ENCODE results near the gene NDUFB7.
A peak's percentile ranks its signal among the peaks of the same experiment; 100 is the strongest.

GRCh38 chr19:14556662-14557188, 15.1 kb downstream of the NDUFB7 start:
- TF ChIP-seq, protein P1, sequence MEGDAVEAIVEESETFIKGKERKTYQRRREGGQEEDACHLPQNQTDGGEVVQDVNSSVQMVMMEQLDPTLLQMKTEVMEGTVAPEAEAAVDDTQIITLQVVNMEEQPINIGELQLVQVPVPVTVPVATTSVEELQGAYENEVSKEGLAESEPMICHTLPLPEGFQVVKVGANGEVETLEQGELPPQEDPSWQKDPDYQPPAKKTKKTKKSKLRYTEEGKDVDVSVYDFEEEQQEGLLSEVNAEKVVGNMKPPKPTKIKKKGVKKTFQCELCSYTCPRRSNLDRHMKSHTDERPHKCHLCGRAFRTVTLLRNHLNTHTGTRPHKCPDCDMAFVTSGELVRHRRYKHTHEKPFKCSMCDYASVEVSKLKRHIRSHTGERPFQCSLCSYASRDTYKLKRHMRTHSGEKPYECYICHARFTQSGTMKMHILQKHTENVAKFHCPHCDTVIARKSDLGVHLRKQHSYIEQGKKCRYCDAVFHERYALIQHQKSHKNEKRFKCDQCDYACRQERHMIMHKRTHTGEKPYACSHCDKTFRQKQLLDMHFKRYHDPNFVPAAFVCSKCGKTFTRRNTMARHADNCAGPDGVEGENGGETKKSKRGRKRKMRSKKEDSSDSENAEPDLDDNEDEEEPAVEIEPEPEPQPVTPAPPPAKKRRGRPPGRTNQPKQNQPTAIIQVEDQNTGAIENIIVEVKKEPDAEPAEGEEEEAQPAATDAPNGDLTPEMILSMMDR (IDR thresholded peaks at IDR 0.05): peak; percentile 65 to 82 (median 65)
- no peak for TF ChIP-seq POLR2A (IDR thresholded peaks at IDR 0.05)
- no peak for TF ChIP-seq EP300 (IDR thresholded peaks at IDR 0.05)
